GM20000 (cell line): ENCODE results near the gene RANBP17.

Experiments used
- DNase-seq: peaks from one replicate; pipeline ENCODE4 v3.0.0; 2012; ENCODE audit warnings: low spot score
- CTCF ChIP-seq: IDR thresholded peaks from 2 replicates; pipeline ENCODE4 v1.5.1; 2012; ENCODE audit warnings: mild to moderate bottlenecking, control low read depth; ENCODE audit errors: extremely low read depth, missing control alignments

Gene RANBP17

GRCh38 chr5:171080186-171080938, 218.5 kb downstream of the RANBP17 start:
- no peak for TF ChIP-seq CTCF
- no peak for DNase-seq

GRCh38 chr5:171081319-171081718, 219.5 kb downstream of the RANBP17 start:
- DNase-seq = no peak
- TF ChIP-seq CTCF = no peak

GRCh38 chr5:171092194-171092593, 230.4 kb downstream of the RANBP17 start:
- no peak for TF ChIP-seq CTCF
- DNase-seq = no peak

- TF ChIP-seq CTCF = no peak
- DNase-seq = no peak
Measured at GRCh38 chr5:171093598-171093997, 231.8 kb downstream of the RANBP17 start.

GRCh38 chr5:171094356-171094755, 232.5 kb downstream of the RANBP17 start:
- TF ChIP-seq CTCF = no peak
- DNase-seq = no peak

GRCh38 chr5:171102877-171103610, 241.2 kb downstream of the RANBP17 start:
- TF ChIP-seq CTCF = no peak
- no peak for DNase-seq

GRCh38 chr5:171107669-171108068, 245.9 kb downstream of the RANBP17 start:
- no peak for DNase-seq
- no peak for TF ChIP-seq CTCF
